ENCODE data around the gene UNC80.

Gene UNC80, protein sequence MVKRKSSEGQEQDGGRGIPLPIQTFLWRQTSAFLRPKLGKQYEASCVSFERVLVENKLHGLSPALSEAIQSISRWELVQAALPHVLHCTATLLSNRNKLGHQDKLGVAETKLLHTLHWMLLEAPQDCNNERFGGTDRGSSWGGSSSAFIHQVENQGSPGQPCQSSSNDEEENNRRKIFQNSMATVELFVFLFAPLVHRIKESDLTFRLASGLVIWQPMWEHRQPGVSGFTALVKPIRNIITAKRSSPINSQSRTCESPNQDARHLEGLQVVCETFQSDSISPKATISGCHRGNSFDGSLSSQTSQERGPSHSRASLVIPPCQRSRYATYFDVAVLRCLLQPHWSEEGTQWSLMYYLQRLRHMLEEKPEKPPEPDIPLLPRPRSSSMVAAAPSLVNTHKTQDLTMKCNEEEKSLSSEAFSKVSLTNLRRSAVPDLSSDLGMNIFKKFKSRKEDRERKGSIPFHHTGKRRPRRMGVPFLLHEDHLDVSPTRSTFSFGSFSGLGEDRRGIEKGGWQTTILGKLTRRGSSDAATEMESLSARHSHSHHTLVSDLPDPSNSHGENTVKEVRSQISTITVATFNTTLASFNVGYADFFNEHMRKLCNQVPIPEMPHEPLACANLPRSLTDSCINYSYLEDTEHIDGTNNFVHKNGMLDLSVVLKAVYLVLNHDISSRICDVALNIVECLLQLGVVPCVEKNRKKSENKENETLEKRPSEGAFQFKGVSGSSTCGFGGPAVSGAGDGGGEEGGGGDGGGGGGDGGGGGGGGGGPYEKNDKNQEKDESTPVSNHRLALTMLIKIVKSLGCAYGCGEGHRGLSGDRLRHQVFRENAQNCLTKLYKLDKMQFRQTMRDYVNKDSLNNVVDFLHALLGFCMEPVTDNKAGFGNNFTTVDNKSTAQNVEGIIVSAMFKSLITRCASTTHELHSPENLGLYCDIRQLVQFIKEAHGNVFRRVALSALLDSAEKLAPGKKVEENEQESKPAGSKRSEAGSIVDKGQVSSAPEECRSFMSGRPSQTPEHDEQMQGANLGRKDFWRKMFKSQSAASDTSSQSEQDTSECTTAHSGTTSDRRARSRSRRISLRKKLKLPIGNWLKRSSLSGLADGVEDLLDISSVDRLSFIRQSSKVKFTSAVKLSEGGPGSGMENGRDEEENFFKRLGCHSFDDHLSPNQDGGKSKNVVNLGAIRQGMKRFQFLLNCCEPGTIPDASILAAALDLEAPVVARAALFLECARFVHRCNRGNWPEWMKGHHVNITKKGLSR (N-terminal part only)

DNA sequence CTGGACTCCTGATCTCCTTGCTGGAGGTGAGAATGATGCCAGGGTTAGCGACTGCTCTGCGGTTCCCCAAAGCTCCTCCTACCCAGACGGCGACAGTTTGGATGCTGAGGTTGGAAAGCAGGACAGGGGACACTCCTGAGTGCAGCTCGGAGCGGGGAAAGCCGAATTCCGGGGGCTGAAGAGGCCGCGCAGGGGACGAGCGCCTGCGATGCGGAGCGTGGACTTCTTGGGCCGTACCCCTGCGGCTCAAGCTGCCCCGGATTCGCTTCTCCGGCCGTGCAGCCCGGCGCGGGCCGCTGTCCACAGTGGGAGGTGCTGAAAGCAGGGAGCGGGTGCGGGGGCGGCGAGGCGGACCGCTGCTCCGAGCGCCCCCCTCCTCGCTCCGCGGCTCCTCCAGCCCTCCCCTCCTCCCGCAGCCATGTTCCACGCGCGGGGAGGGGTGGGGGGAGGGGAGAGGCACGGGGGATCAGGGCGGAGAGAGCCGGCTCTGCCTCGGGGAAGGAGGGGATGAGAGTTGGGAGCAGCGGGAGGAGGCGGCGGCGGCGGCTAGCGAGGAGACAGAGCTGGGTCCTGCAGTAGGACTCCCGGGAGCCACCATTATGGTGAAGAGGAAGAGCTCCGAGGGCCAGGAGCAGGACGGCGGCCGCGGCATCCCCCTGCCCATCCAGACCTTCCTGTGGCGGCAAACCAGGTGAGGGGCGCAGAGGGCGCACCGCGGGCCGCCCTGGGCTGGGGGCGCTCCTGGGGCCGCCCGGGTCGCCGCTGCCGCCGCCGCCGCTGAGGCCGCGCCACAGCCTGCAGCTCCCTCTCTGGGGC lies at the start of gene UNC80:
Gene UNC80, plus strand, starts transcription at position 359 of the 816 bp plus-strand sequence. Its CDS starts 241 bp downstream, at position 600.
- peaks cover 16% of the 10 kb centered on the region for H3K27me3 Mint-ChIP-seq (ENCODE audit: low read depth)
- peak; percentile 30 for DNase-seq (ENCODE audit: low spot score)
- no peaks in the 10 kb centered on the region for H3K36me3 Mint-ChIP-seq (ENCODE audit: low read depth)
- no peak within 1 kb of the TSS for H3K27ac Mint-ChIP-seq
- no peak within 1 kb of the TSS for H3K4me3 Mint-ChIP-seq
- H3K4me1 Mint-ChIP-seq (ENCODE audit: low read depth): no peaks in the 10 kb centered on the region
- no peaks in the 10 kb centered on the region for H3K9me3 Mint-ChIP-seq

GRCh38 chr2:209726311-209726710 lies 45.3 kb upstream of the UNC80 start:
- Mint-ChIP-seq H3K4me1 (ENCODE audit: low read depth) (no peaks in the 10 kb centered on the region), H3K4me3 (no peak overlapping the region), H3K27ac (no peak overlapping the region), H3K9me3 (no peaks in the 10 kb centered on the region), H3K36me3 (ENCODE audit: low read depth) (no peaks in the 10 kb centered on the region), H3K27me3 (ENCODE audit: low read depth) (no peaks in the 10 kb centered on the region)
- no peak for DNase-seq (ENCODE audit: low spot score)

GRCh38 chr2:209727077-209727476 lies 44.6 kb upstream of the UNC80 start:
- H3K4me3 Mint-ChIP-seq: no peak overlapping the region
- DNase-seq (ENCODE audit: low spot score): no peak
- no peaks in the 10 kb centered on the region for H3K36me3 Mint-ChIP-seq (ENCODE audit: low read depth)
- no peaks in the 10 kb centered on the region for H3K4me1 Mint-ChIP-seq (ENCODE audit: low read depth)
- no peaks in the 10 kb centered on the region for H3K9me3 Mint-ChIP-seq
- H3K27ac Mint-ChIP-seq: no peak overlapping the region
- H3K27me3 Mint-ChIP-seq (ENCODE audit: low read depth): no peaks in the 10 kb centered on the region

DNA sequence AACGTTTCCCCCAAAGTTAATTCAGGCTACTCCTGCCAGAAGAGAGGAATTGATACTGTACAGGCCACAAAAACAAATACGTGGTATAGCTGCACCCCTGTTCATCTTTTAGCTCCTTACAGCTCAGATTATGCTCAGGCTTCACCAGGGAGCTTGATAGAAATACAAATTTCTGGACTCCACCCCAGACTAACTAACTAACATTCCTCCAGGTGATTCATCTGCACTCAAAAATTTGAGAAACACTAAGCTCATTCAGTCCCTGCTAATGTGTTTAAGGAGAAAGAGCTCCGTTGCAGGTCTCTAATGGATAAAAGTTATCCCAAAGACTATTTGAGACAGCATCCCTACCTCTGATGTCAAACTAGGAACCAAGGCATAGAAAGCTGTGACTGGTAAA lies 36.8 kb upstream of the UNC80 start:
- Mint-ChIP-seq H3K36me3 (ENCODE audit: low read depth) (no peaks in the 10 kb centered on the region), H3K4me1 (ENCODE audit: low read depth) (no peaks in the 10 kb centered on the region), H3K27ac (no peak overlapping the region), H3K4me3 (no peak overlapping the region), H3K9me3 (no peaks in the 10 kb centered on the region), H3K27me3 (ENCODE audit: low read depth) (no peaks in the 10 kb centered on the region)
- no peak for DNase-seq (ENCODE audit: low spot score)

DNA sequence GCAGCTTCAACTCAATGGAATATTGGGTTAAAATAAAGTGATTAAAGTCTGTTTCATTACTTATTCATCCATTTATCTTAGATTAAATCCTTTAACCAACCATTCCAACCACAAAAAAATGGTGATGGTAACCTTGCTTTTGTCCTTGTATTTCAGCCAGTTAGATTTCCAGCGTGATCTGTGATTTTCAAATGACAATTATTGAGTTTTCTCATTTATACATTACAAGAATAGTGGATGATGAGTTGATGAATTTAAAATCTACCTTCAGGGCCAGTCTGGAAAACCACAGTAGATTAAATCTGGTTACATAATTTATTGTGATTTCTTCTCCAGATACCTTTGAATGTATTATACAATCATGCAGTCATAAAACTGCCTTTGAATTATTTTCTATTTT lies 29.7 kb upstream of the UNC80 start:
- Mint-ChIP-seq H3K27ac (no peak overlapping the region), H3K36me3 (ENCODE audit: low read depth) (no peaks in the 10 kb centered on the region)

GRCh38 chr2:209753020-209753419 lies 18.6 kb upstream of the UNC80 start:
- H3K36me3 Mint-ChIP-seq (ENCODE audit: low read depth): no peaks in the 10 kb centered on the region
- DNase-seq (ENCODE audit: low spot score): no peak
- H3K27me3 Mint-ChIP-seq (ENCODE audit: low read depth): no peaks in the 10 kb centered on the region
- no peak overlapping the region for H3K27ac Mint-ChIP-seq
- no peaks in the 10 kb centered on the region for H3K9me3 Mint-ChIP-seq
- no peaks in the 10 kb centered on the region for H3K4me1 Mint-ChIP-seq (ENCODE audit: low read depth)
- no peak overlapping the region for H3K4me3 Mint-ChIP-seq

More for the DNA sequence above, 29.7 kb upstream of the UNC80 start:
- Mint-ChIP-seq H3K4me3 (no peak overlapping the region), H3K27me3 (ENCODE audit: low read depth) (no peaks in the 10 kb centered on the region), H3K4me1 (ENCODE audit: low read depth) (no peaks in the 10 kb centered on the region), H3K9me3 (no peaks in the 10 kb centered on the region)
- no peak for DNase-seq (ENCODE audit: low spot score)

DNA sequence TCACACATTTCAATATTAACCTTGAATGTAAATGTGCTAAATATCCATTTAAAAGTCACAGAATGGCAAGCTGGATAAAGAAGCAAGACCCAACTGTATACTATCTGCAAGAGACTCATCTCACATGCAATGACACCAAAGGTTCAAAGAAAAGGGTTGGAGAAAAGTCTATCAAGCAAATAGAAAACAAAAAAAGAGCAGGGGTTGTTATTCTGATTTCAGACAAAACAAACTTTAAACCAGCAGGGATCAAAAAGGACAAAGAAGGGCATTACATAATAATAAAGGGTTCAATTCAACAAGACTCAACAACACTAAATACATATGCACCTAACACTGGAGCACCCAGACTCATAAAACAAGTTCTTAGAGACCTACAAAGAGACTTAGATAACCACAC lies 14.5 kb upstream of the UNC80 start:
- no peaks in the 10 kb centered on the region for H3K27me3 Mint-ChIP-seq (ENCODE audit: low read depth)
- no peak overlapping the region for H3K27ac Mint-ChIP-seq
- no peaks in the 10 kb centered on the region for H3K9me3 Mint-ChIP-seq
- no peak for DNase-seq (ENCODE audit: low spot score)
- no peaks in the 10 kb centered on the region for H3K4me1 Mint-ChIP-seq (ENCODE audit: low read depth)
- no peak overlapping the region for H3K4me3 Mint-ChIP-seq
- no peaks in the 10 kb centered on the region for H3K36me3 Mint-ChIP-seq (ENCODE audit: low read depth)

DNA sequence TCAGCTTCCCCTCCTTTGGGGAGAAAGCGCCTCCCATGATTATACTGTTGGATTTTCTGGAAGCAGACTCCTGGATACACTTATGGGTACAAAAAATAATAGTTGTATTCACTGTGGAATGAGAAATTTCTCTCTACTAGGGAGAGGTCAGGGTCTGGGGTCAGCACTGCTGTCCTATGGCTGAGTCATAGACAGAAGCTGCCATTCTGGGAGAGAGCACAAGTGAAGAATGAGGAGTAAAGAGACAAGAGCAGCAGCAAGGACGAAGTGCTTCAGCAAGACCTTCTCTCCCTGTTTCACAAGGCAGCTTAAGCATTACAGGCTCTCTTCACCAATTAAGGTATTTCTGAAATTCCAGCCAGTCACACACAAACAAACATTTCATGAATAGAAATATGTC lies 10.1 kb upstream of the UNC80 start:
- no peak for DNase-seq (ENCODE audit: low spot score)
- no peaks in the 10 kb centered on the region for H3K4me1 Mint-ChIP-seq (ENCODE audit: low read depth)
- no peak overlapping the region for H3K27ac Mint-ChIP-seq
- H3K4me3 Mint-ChIP-seq: no peak overlapping the region
- H3K36me3 Mint-ChIP-seq (ENCODE audit: low read depth): no peaks in the 10 kb centered on the region
- no peaks in the 10 kb centered on the region for H3K27me3 Mint-ChIP-seq (ENCODE audit: low read depth)
- no peaks in the 10 kb centered on the region for H3K9me3 Mint-ChIP-seq

DNA sequence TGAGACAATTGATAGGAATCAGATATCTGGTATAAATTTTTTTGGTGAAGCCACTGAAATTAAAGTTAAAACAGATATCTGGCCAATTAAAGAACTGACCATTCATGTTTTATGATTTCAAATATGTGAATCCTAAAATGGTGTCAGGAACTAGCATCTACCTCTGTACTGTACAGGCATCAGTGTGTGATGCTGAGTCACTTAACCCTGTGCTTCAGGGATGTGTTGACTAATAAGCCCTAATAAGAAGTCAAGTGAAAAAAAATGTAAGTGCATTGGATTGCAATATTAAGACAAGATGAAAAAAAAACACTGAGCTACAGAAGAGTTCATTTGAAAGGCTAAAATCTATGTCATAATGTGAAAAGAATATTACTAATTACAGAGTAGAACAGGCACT lies 9.1 kb upstream of the UNC80 start:
- no peak for DNase-seq (ENCODE audit: low spot score)
- no peak overlapping the region for H3K4me3 Mint-ChIP-seq
- H3K9me3 Mint-ChIP-seq: no peaks in the 10 kb centered on the region
- no peaks in the 10 kb centered on the region for H3K36me3 Mint-ChIP-seq (ENCODE audit: low read depth)
- no peaks in the 10 kb centered on the region for H3K27me3 Mint-ChIP-seq (ENCODE audit: low read depth)
- H3K27ac Mint-ChIP-seq: no peak overlapping the region
- H3K4me1 Mint-ChIP-seq (ENCODE audit: low read depth): no peaks in the 10 kb centered on the region

DNA sequence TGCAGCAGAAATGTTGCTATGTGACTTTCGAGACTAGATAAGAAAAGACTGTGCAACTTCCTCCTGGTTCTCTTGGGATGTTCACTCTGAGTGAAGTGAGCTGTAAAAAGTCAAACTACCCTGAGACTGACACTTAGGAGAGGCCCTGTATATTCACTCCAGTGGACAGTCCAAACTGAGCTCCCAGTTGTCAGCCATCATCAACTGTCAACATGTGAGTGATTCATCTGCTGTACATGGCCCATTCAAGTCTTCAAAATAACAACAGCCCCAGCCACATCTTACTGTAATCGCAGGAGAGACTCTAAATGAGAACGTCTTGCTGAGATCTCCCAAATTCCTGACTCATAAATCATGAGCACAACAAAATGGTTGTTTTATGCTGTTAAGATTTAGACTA lies 8.5 kb upstream of the UNC80 start:
- Mint-ChIP-seq H3K27me3 (ENCODE audit: low read depth) (no peaks in the 10 kb centered on the region), H3K36me3 (ENCODE audit: low read depth) (no peaks in the 10 kb centered on the region), H3K9me3 (no peaks in the 10 kb centered on the region), H3K27ac (no peak overlapping the region), H3K4me3 (no peak overlapping the region), H3K4me1 (ENCODE audit: low read depth) (no peaks in the 10 kb centered on the region)
- DNase-seq (ENCODE audit: low spot score): no peak

DNA sequence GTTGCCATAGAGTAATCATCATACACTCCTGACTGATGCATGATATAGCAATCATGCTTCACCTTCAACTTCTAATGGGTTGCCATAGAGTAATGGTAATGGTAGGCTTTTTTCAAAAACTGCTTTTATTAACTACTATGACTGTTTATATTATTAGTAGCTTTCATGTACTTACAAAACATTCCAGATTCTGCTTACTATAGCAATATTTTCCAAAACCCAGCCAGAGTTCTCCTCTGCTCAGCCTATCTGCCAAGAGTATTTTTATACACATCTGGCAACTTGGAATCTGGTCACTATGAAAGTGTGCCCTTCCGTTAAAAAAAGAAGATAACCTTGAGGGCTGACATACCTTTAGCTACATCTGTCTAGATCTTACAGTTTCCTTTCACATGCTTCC lies 5.0 kb upstream of the UNC80 start:
- Mint-ChIP-seq H3K27ac (no peak overlapping the region), H3K9me3 (no peaks in the 10 kb centered on the region), H3K36me3 (ENCODE audit: low read depth) (no peaks in the 10 kb centered on the region), H3K4me1 (ENCODE audit: low read depth) (no peaks in the 10 kb centered on the region), H3K27me3 (ENCODE audit: low read depth) (peaks cover 8% of the 10 kb centered on the region), H3K4me3 (no peak overlapping the region)
- no peak for DNase-seq (ENCODE audit: low spot score)

DNA sequence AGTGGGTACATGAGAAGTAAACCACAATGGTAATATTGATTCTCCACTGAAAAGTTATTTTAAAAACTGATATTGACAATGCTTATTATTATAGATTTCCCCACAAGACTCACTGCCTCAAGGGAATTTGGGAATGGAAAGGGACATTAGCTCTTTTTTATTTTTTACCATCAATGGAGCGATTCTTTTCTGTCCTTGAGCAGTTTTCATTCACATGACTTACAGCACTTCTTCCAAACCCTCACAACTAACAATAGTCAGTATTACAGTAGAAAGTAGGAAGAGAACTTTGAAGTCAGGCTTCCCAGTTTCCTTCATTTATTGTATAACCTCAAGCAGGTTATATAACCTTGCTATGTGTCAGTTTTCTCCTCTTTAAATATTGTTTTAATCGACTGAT lies 4.3 kb upstream of the UNC80 start:
- DNase-seq (ENCODE audit: low spot score): no peak
- no peak overlapping the region for H3K27ac Mint-ChIP-seq
- no peaks in the 10 kb centered on the region for H3K36me3 Mint-ChIP-seq (ENCODE audit: low read depth)
- H3K4me3 Mint-ChIP-seq: no peak overlapping the region
- no peaks in the 10 kb centered on the region for H3K4me1 Mint-ChIP-seq (ENCODE audit: low read depth)
- peaks cover 9% of the 10 kb centered on the region for H3K27me3 Mint-ChIP-seq (ENCODE audit: low read depth)
- H3K9me3 Mint-ChIP-seq: no peaks in the 10 kb centered on the region

DNA sequence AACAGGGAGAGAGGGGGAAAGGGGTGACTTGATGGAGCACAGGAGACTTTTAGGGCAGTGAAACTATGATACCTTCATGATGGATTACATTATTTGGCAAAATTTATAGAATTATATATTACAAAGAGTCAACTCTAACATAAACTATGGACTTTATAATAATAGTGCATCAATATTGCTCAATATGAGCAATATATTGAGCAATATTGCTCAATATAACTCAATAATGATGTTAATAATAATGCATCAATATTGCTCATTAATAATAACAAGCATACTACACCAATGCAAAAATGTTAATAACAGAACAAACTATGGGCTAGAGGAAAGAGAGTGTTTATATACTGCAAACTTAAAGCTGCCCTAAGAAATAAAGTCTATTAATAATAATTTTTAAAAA lies 3.1 kb upstream of the UNC80 start:
- Mint-ChIP-seq H3K27me3 (ENCODE audit: low read depth) (peaks cover 16% of the 10 kb centered on the region), H3K9me3 (no peaks in the 10 kb centered on the region)

More for the DNA sequence above, 3.1 kb upstream of the UNC80 start:
- Mint-ChIP-seq H3K36me3 (ENCODE audit: low read depth) (no peaks in the 10 kb centered on the region), H3K27ac (no peak overlapping the region), H3K4me1 (ENCODE audit: low read depth) (no peaks in the 10 kb centered on the region), H3K4me3 (no peak overlapping the region)
- no peak for DNase-seq (ENCODE audit: low spot score)
